Neural crest cell (in vitro differentiated cells): ENCODE data around the gene FMOD. TPM values are rescaled to one million over a fixed set of nuclear protein-coding genes. Genes with fewer than 3 reads are reported as not detected.
"Not testable (repeated sequence)": the region's sequence is repeated elsewhere in the genome, so short reads cannot be mapped to it uniquely, and the experiment has no call there.

Experiments
- DNase-seq: peaks from one replicate; pipeline ENCODE4 v3.0.0; 2021; ENCODE audit warnings: low read depth, mixed read lengths, low spot score
- H3K27ac Mint-ChIP-seq: one replicate; pipeline ENCODE4 v1.8.0; 2021; ENCODE audit warnings: mild to moderate bottlenecking, mixed read lengths; ENCODE audit not compliant: unreplicated experiment
- H3K27me3 Mint-ChIP-seq: 2 replicates; pipeline ENCODE4 v1.8.0; 2021; ENCODE audit warnings: low read depth, mild to moderate bottlenecking, mixed read lengths
- H3K36me3 Mint-ChIP-seq: 2 replicates; pipeline ENCODE4 v1.8.0; 2021; ENCODE audit warnings: low read depth, mild to moderate bottlenecking, mixed read lengths
- H3K4me1 Mint-ChIP-seq: 2 replicates; pipeline ENCODE4 v1.8.0; 2021; ENCODE audit warnings: mixed read lengths
- H3K4me3 Mint-ChIP-seq: one replicate; pipeline ENCODE4 v1.8.0; 2021; ENCODE audit warnings: mild to moderate bottlenecking, mixed read lengths
- H3K9me3 Mint-ChIP-seq: 2 replicates; pipeline ENCODE4 v1.8.0; 2021; ENCODE audit warnings: mixed read lengths
- CTCF ChIP-seq: fragments of 200-600 bp; sonication (generic); conservative IDR thresholded peaks from 2 replicates; pipeline ENCODE4 v1.5.0; 2021; ENCODE audit warnings: antibody characterized with exemption, mild to moderate bottlenecking
- total RNA-seq: library from RNA; stranded (reverse); gene quantifications from 2 replicates; pipeline ENCODE4 v1.2.1, GENCODE V29; 2021

FMOD gene
- total RNA-seq, 1 donor from 2014 or later: 0.35 TPM

DNA sequence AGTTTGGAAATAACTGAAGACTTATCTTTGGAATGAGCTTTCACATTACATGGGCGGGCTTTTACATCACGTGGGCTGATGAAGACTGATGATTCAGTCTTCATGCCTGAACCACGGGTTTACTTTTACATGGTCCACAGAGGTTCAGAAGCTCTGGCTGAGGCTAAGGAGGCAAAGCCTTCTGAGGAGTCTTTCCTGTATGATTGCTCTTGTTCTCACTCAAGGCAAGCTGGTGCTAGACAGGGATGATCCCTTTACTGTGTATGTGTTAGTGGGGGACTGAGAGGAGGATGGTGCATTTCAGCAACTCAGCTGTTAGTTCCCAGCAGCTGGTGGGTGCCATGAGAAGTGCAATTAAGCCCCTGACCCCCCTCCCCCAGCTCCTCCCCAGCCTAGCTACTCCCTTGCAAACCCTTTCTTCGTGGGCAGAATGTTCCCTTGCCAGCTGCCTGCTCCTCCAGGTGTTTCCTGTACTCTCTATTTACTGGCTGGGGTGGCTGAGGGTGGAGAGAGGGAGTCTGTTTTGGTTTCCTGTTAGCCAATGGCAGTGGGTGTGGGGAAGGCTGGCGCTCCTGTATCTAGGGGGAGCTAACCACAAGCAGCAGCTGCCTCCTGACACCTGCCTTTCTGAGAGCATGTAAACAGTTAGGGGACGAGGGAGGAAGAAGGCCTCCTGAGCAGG is 30.2 kb downstream of the FMOD start:
- no peak for DNase-seq
- Mint-ChIP-seq H3K27ac (peak overlapping the region; percentile 46), H3K4me3 (no peak overlapping the region), H3K27me3 (no peaks in the 10 kb centered on the region), H3K36me3 (no peaks in the 10 kb centered on the region), H3K9me3 (no peaks in the 10 kb centered on the region), H3K4me1 (peaks cover 38% of the 10 kb centered on the region)
- no peak for TF ChIP-seq CTCF

DNA sequence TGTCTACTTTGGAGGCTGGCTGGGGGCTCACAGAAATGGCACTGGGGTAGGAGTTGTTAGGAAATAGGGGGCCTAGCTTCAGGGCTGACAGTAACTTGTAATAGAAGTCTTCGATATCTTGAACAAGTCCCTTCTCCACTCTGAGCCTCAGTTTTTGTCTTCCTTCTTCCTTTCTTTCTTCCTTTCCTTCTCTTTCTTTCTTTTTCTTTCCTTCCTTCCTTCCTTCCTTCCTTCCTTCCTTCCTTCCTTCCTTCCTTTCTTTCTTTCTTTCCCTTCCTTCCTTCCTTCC is 32.7 kb downstream of the FMOD start:
- no peak for TF ChIP-seq CTCF
- H3K27ac Mint-ChIP-seq: no peak overlapping the region
- H3K27me3 Mint-ChIP-seq: no peaks in the 10 kb centered on the region
- H3K36me3 Mint-ChIP-seq: no peaks in the 10 kb centered on the region
- H3K9me3 Mint-ChIP-seq: no peaks in the 10 kb centered on the region
- H3K4me1 Mint-ChIP-seq: peaks cover 15% of the 10 kb centered on the region
- no peak for DNase-seq
- no peak overlapping the region for H3K4me3 Mint-ChIP-seq

DNA sequence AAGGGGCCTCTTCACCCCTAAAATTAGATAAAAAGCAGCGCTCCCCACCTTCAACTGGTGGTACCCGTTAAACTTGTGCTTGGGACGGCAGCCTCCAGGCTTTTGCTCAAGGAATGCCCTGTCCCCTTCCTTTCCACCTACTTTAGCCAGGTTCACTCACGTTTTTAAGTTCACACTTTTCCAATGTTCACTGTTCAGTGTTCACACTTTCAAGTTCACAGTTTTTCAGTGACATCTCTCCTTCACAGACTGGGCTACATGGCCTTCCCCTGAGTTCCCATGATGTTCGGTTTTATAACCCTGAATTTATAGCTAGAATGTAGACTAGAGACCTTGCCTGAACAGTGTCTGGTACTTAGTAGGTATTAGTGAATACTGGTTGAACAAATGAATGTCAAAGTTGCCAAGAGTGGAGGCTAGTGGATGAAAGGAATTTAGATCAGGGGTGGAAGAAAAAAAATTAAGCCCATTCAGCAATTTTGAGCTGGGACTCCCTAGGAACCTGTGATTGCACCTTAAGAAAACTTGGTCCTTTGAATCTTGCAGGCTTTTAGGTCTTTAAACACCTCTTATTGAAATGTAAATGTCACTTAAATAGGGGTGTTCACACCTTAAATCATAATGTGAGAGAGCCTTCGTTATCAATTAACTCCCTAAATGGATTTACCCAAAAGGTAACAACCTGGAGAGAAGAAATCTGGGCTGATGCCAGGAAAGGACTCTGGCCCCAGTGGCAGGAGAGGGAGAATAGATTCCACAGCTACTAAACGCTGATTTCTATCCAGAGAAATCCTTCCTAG is 33.3 kb downstream of the FMOD start:
- H3K9me3 Mint-ChIP-seq: no peaks in the 10 kb centered on the region
- H3K27me3 Mint-ChIP-seq: no peaks in the 10 kb centered on the region
- peaks cover 9% of the 10 kb centered on the region for H3K4me1 Mint-ChIP-seq
- no peaks in the 10 kb centered on the region for H3K36me3 Mint-ChIP-seq
- TF ChIP-seq CTCF: no peak
- no peak overlapping the region for H3K27ac Mint-ChIP-seq
- no peak overlapping the region for H3K4me3 Mint-ChIP-seq
- DNase-seq: no peak

DNA sequence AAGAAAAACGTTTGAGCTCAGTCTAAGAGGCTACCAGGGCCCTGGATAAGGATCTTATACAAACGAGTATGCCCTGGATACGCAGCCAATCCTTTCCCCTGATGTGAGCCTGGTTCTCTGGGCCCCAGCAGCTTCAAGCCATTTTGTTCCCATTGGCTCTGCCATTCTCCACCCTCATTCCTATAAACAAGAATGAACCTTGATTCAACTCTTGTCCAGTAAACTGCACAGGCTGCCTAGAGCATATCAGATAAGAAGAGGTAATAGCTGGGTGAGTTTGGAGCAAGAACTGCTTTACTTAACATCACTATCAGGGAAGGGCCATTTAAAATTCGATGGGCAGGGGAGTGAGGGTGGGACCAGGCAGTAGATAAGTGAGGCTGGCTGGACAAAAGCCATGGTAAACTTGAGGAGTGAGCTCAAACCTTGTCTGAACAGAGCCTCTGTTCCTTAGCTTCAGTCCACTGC is 34.3 kb downstream of the FMOD start:
- no peaks in the 10 kb centered on the region for H3K36me3 Mint-ChIP-seq
- H3K9me3 Mint-ChIP-seq: no peaks in the 10 kb centered on the region
- DNase-seq: no peak
- no peak for TF ChIP-seq CTCF
- no peak overlapping the region for H3K27ac Mint-ChIP-seq
- no peak overlapping the region for H3K4me3 Mint-ChIP-seq
- no peaks in the 10 kb centered on the region for H3K27me3 Mint-ChIP-seq
- H3K4me1 Mint-ChIP-seq: peaks cover 3% of the 10 kb centered on the region

DNA sequence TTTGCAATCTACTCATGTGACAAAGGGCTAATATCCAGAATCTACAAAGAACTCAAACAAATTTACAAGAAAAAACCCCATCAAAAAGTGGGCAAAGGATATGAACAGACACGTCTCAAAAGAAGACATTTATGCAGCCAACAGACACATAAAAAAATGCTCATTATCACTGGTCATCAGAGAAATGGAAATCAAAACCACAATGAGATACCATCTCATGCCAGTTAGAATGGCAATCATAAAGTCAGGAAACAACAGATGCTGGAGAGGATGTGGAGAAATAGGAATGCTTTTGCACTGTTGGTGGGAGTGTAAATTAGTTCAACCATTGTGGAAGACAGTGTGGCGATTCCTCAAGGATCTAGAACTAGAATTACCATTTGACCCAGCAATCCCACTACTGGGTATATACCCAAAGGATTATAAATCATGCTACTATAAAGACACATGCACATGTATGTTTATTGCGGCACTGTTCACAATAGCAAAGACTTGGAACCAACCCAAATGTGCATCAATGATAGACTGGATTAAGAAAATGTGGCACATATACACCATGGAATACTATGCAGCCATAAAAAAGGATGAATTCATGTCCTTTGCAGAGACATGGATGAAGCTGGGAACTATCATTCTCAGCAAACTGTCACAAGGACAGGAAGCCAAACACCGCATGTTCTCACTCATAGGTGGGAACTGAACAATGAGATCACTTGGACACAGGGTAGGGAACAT is 36.7 kb downstream of the FMOD start:
- DNase-seq, H3K4me3 Mint-ChIP-seq, H3K36me3 Mint-ChIP-seq, H3K9me3 Mint-ChIP-seq, H3K27me3 Mint-ChIP-seq, H3K4me1 Mint-ChIP-seq, H3K27ac Mint-ChIP-seq: not testable (repeated sequence)
